ENCODE data around the gene GNAT2. TPM values are rescaled to one million over a fixed set of nuclear protein-coding genes. Genes with fewer than 3 reads are reported as not detected.

GNAT2 gene
- total RNA-seq, 4 donors from 2014 or later: 0.33 TPM; not detected in 3

DNA sequence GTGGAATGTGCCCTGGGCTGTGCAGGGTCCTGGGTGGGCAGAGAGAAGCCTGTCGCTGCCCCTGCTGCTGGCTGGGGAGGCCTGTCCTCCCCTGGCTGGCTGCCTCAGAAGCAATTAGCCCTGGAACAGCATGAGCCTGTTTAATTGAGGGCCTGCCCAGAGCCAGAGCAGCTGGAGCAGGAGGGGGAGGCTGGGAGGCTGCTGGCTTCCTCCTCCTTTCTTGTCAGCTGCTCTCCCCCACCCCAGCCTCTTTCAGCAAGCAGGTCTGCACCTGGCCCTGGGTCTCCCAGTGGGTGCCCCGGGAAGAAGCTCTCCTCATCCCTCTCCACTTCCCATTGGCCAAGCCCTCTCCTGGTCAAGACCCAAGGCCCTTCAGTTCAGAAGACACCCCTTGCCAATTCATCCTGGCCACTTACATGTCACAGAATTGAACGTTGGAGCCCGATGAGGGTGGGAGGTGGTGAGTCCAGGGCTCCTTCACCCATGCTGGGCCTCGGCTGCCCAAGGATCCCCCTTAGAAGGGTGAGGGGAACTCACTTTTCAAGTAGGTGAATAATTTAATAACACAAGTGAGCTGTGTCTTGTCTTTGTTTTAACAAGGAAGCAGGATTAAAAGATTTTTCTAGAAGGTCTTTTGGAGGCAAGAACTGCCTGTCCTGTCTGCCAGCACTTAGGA lies 13.4 kb upstream of the GNAT2 start:
- intact Hi-C loops (cut with DNase I): no loop called here
- Histone ChIP-seq H3K4me1 (peaks cover 9 to 35% (median 23%) of the 10 kb centered on the region in 4 donors), H3K27ac (replicated peaks in 1 of 4) (peak overlapping the region in 3 of 4 donors; percentile 21 to 52 (median 27)), H3K27me3 (no peaks in the 10 kb centered on the region), H3K4me3 (no peak overlapping the region), H3K36me3 (peaks cover 15 to 37% (median 34%) of the 10 kb centered on the region in 4 donors), H3K9me3 (no peaks in the 10 kb centered on the region)
- 51% methylated on average over 4 of the region's 5 CpGs for WGBS
- DNase-seq (ENCODE audit: extremely low spot score): peak; percentile 84
- no peak for TF ChIP-seq CTCF (IDR thresholded peaks at IDR 0.05)
- TF ChIP-seq POLR2A (IDR thresholded peaks at IDR 0.05; ENCODE audit: low read depth): no peak
- no peak for TF ChIP-seq POLR2AphosphoS5 (IDR thresholded peaks at IDR 0.05)
- TF ChIP-seq EP300 (IDR thresholded peaks at IDR 0.05): no peak

GRCh38 chr1:109631513-109632505 lies 12.4 kb upstream of the GNAT2 start:
- TF ChIP-seq POLR2AphosphoS5 (IDR thresholded peaks at IDR 0.05) (no peak), POLR2A (IDR thresholded peaks at IDR 0.05; ENCODE audit: low read depth) (no peak), CTCF (IDR thresholded peaks at IDR 0.05) (no peak), EP300 (IDR thresholded peaks at IDR 0.05) (no peak)
- peaks cover 9 to 34% (median 23%) of the 10 kb centered on the region in 4 donors for H3K4me1 ChIP-seq
- H3K27ac ChIP-seq (replicated peaks in 1 of 4): peak overlapping the region in 2 of 4 donors; percentile 21 to 52

DNA sequence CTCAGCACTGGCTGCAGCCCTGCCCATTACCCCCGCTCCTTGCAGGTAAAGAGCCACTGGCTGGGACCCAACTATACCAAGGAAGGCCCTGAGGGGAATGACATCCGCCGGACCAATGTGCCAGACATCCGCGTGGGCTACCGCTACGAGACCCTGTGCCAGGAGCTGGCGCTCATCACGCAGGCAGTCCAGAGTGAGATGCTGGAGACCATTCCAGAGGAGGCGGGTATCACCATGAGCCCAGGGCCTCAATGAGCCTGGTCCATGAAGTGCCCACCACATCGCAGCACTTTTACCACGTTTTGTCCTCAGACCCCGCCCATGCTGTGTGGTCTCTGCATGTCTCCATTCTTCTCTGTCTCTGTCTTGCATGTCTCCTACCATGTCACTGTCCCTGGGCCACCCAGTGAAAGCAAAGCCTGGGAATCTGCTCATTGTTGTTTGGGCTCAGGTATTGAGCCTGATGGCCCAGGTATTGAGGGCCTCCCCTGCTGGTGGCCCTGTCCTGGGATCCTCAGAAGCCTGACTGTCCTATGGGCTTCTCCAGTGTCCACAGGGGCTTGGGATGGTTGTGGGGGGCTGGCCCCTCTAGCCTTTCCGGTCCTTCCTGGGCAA lies 11.6 kb upstream of the GNAT2 start:
- DNase-seq (ENCODE audit: extremely low spot score): peak; percentile 72
- 93% methylated on average over 13 of the region's 14 CpGs for WGBS
- H3K36me3 ChIP-seq: peaks cover 27 to 54% (median 52%) of the 10 kb centered on the region in 4 donors

More at GRCh38 chr1:109631513-109632505, 12.4 kb upstream of the GNAT2 start:
- Histone ChIP-seq H3K36me3 (peaks cover 19 to 47% (median 44%) of the 10 kb centered on the region in 4 donors), H3K4me3 (no peak overlapping the region), H3K9me3 (no peaks in the 10 kb centered on the region), H3K27me3 (no peaks in the 10 kb centered on the region)
- WGBS: 78% methylated on average over 9 of the region's 16 CpGs
- peak; percentile 89 for DNase-seq (ENCODE audit: extremely low spot score)
- intact Hi-C loops (cut with DNase I): no loop called here

More for the DNA sequence above, 11.6 kb upstream of the GNAT2 start:
- Histone ChIP-seq H3K27ac (replicated peaks in 1 of 4) (no peak overlapping the region), H3K4me3 (no peak overlapping the region), H3K9me3 (no peaks in the 10 kb centered on the region), H3K4me1 (peaks cover 3 to 26% (median 16%) of the 10 kb centered on the region in 4 donors), H3K27me3 (no peaks in the 10 kb centered on the region)
- no peak for TF ChIP-seq POLR2AphosphoS5 (IDR thresholded peaks at IDR 0.05)
- no peak for TF ChIP-seq CTCF (IDR thresholded peaks at IDR 0.05)
- TF ChIP-seq POLR2A (IDR thresholded peaks at IDR 0.05; ENCODE audit: low read depth): no peak
- TF ChIP-seq EP300 (IDR thresholded peaks at IDR 0.05): no peak
- intact Hi-C loops (cut with DNase I): no loop called here
